ENCODE data around the gene SRPRA. TPM values are rescaled to one million over a fixed set of nuclear protein-coding genes. Genes with fewer than 3 reads are reported as not detected.

Gene SRPRA
- total RNA-seq, 1 experiment from 2014 or later, result 127 TPM

- DNase-seq (ENCODE audit: low read depth), result peak; percentile 82
Observed at GRCh38 chr11:126231725-126232459, 36.8 kb downstream of the SRPRA start.

GRCh38 chr11:126229858-126230540 lies 38.7 kb downstream of the SRPRA start:
- DNase-seq (ENCODE audit: low read depth), result no peak

- DNase-seq (ENCODE audit: low read depth), result no peak
Observed at GRCh38 chr11:126226334-126227084, 42.2 kb downstream of the SRPRA start.

- DNase-seq (ENCODE audit: low read depth), result no peak
Observed at GRCh38 chr11:126225295-126225665, 43.4 kb downstream of the SRPRA start.

- DNase-seq (ENCODE audit: low read depth), result no peak
Observed at GRCh38 chr11:126224647-126225294, 43.9 kb downstream of the SRPRA start.

- no peak for DNase-seq (ENCODE audit: low read depth)
Observed at GRCh38 chr11:126219547-126219946, 49.1 kb downstream of the SRPRA start.

- no peak for DNase-seq (ENCODE audit: low read depth)
Observed at GRCh38 chr11:126217491-126217890, 51.2 kb downstream of the SRPRA start.

GRCh38 chr11:126216526-126217305 lies 52.0 kb downstream of the SRPRA start:
- no peak for DNase-seq (ENCODE audit: low read depth)

- no peak for DNase-seq (ENCODE audit: low read depth)
Observed at GRCh38 chr11:126214841-126215240, 53.9 kb downstream of the SRPRA start.

GRCh38 chr11:126214441-126214840 lies 54.3 kb downstream of the SRPRA start:
- DNase-seq (ENCODE audit: low read depth), result no peak

Other genes with a start within 250 kb of the SRPRA start
- 22.6 and 40.3 TPM in 2 replicates for gene CDON, start 206.0 kb downstream of the SRPRA start, total RNA-seq (2014; rRNA removed)
- gene RPUSD4, start 57.2 kb downstream of the SRPRA start, total RNA-seq (2014; rRNA removed), result 22.4 and 33.3 TPM in 2 replicates
- 26.2 and 35.2 TPM in 2 replicates for gene FAM118B, start 57.1 kb downstream of the SRPRA start, total RNA-seq (2014; rRNA removed)
- 34.4 and 38.3 TPM in 2 replicates for gene FOXRED1, start 259 bp upstream of the SRPRA start, total RNA-seq (2014; rRNA removed)
- gene TIRAP, start 14.2 kb upstream of the SRPRA start, total RNA-seq (2014; rRNA removed), result 5.0 TPM in 2 replicates
- 30.1 and 30.8 TPM in 2 replicates for gene DCPS, start 35.2 kb upstream of the SRPRA start, total RNA-seq (2014; rRNA removed)
- 36.2 and 36.3 TPM in 2 replicates for gene ST3GAL4, start 86.8 kb upstream of the SRPRA start, total RNA-seq (2014; rRNA removed)